ENCODE measurements around the gene OR10G3. TPM values are rescaled to one million over a fixed set of nuclear protein-coding genes. Genes with fewer than 3 reads are reported as not detected.

The OR10G3 gene
- polyA plus RNA-seq, 1 donor from 2014 or later: not detected

- Histone ChIP-seq H3K4me3 (ENCODE audit: low read length) (no peak overlapping the region), H3K27ac (ENCODE audit: low read length) (no peak overlapping the region), H3K36me3 (ENCODE audit: insufficient read depth, low read length) (no peaks in the 10 kb centered on the region), H3K4me2 (ENCODE audit: low read length) (no peak overlapping the region), H3K9me3 (ENCODE audit: low read length) (no peaks in the 10 kb centered on the region), H3K9me2 (ENCODE audit: insufficient read depth, low read length) (no peaks in the 10 kb centered on the region), H3K9ac (ENCODE audit: low read length) (no peak overlapping the region), H2AFZ (ENCODE audit: low read depth, low read length) (no peak overlapping the region), H3F3A (ENCODE audit: insufficient read depth, low read length, poor library complexity, severe bottlenecking) (peaks cover 3% of the 10 kb centered on the region), H3K79me2 (replicated peaks; ENCODE audit: insufficient read depth, low read length) (peaks cover 64% of the 10 kb centered on the region), H3K27me3 (ENCODE audit: insufficient read depth, low read depth, low read length) (no peaks in the 10 kb centered on the region), H4K20me1 (ENCODE audit: insufficient read depth) (no peaks in the 10 kb centered on the region)
- no peak for TF ChIP-seq RAD21 (conservative IDR thresholded peaks at IDR 0.05)
- TF ChIP-seq TAF1 (IDR thresholded peaks at IDR 0.05; ENCODE audit: low read depth): no peak
- no peak for TF ChIP-seq SMC3 (conservative IDR thresholded peaks at IDR 0.05; ENCODE audit: poor library complexity)
- TF ChIP-seq POLR2AphosphoS5 (IDR thresholded peaks at IDR 0.05): no peak
- TF ChIP-seq CTCF (IDR thresholded peaks at IDR 0.05; ENCODE audit: poor library complexity, severe bottlenecking): no peak
- no peak for TF ChIP-seq REST (IDR thresholded peaks at IDR 0.05; ENCODE audit: borderline replicate concordance)
- no peak for TF ChIP-seq EP300 (conservative IDR thresholded peaks at IDR 0.05; ENCODE audit: poor library complexity, severe bottlenecking)
- TF ChIP-seq EZH2 (IDR thresholded peaks at IDR 0.05; ENCODE audit: borderline replicate concordance, insufficient read depth, low read length, poor library complexity, severe bottlenecking): no peak
- TF ChIP-seq MXI1 (conservative IDR thresholded peaks at IDR 0.05; ENCODE audit: poor library complexity, severe bottlenecking): no peak
Observed at GRCh38 chr14:21529515-21529914, 50.4 kb downstream of the OR10G3 start.

- Histone ChIP-seq H3K27me3 (ENCODE audit: insufficient read depth, low read depth, low read length) (no peaks in the 10 kb centered on the region), H4K20me1 (ENCODE audit: insufficient read depth) (no peaks in the 10 kb centered on the region), H3K27ac (ENCODE audit: low read length) (no peak overlapping the region), H3K79me2 (replicated peaks; ENCODE audit: insufficient read depth, low read length) (peaks cover 62% of the 10 kb centered on the region), H3K36me3 (ENCODE audit: insufficient read depth, low read length) (peaks cover 6% of the 10 kb centered on the region), H3K4me2 (ENCODE audit: low read length) (no peak overlapping the region), H3K9ac (ENCODE audit: low read length) (no peak overlapping the region), H3F3A (ENCODE audit: insufficient read depth, low read length, poor library complexity, severe bottlenecking) (peaks cover 3% of the 10 kb centered on the region), H3K9me3 (ENCODE audit: low read length) (no peaks in the 10 kb centered on the region), H2AFZ (ENCODE audit: low read depth, low read length) (no peak overlapping the region), H3K9me2 (ENCODE audit: insufficient read depth, low read length) (no peaks in the 10 kb centered on the region), H3K4me3 (ENCODE audit: low read length) (no peak overlapping the region)
- TF ChIP-seq EP300 (conservative IDR thresholded peaks at IDR 0.05; ENCODE audit: poor library complexity, severe bottlenecking): no peak
- no peak for TF ChIP-seq RAD21 (conservative IDR thresholded peaks at IDR 0.05)
- TF ChIP-seq MXI1 (conservative IDR thresholded peaks at IDR 0.05; ENCODE audit: poor library complexity, severe bottlenecking): no peak
- no peak for TF ChIP-seq EZH2 (IDR thresholded peaks at IDR 0.05; ENCODE audit: borderline replicate concordance, insufficient read depth, low read length, poor library complexity, severe bottlenecking)
- TF ChIP-seq TAF1 (IDR thresholded peaks at IDR 0.05; ENCODE audit: low read depth): no peak
- TF ChIP-seq CTCF (IDR thresholded peaks at IDR 0.05; ENCODE audit: poor library complexity, severe bottlenecking): no peak
- no peak for TF ChIP-seq SMC3 (conservative IDR thresholded peaks at IDR 0.05; ENCODE audit: poor library complexity)
- TF ChIP-seq POLR2AphosphoS5 (IDR thresholded peaks at IDR 0.05): no peak
- no peak for TF ChIP-seq REST (IDR thresholded peaks at IDR 0.05; ENCODE audit: borderline replicate concordance)
Observed at GRCh38 chr14:21528381-21529348, 51.2 kb downstream of the OR10G3 start.

Data from neural cell (in vitro differentiated cells).